Measurements from ENCODE around the gene BEND5. TPM values are rescaled to one million over a fixed set of nuclear protein-coding genes. Genes with fewer than 3 reads are reported as not detected.
A peak's percentile ranks its signal among the peaks of the same experiment; 100 is the strongest.

Gene BEND5
- total RNA-seq, 2 donors from 2014 or later = 4.9 to 5.2 TPM

DNA sequence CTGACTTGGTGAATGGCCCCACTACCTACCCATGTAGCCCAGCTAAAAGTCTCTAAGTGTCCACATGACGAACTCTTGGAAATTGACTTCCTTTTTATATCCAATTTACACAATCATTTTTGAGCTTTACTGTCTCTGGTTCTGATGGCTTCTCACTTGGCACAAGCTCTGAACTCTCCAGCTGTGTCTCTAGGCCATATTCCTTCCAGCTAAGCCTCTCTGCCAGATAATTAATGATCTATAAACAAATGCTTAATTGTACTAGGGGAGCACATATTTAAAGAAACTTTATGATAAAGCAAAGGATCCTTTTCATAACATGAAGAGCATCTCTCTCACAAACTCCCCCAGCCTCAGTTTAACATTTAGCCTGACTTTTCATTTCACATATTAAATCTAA is 16.3 kb upstream of the BEND5 start:
- no peaks in the 10 kb centered on the region for H3K27me3 ChIP-seq (replicated peaks; ENCODE audit: insufficient read depth)
- H3K9me3 ChIP-seq = no peaks in the 10 kb centered on the region
- TF ChIP-seq, protein P1, sequence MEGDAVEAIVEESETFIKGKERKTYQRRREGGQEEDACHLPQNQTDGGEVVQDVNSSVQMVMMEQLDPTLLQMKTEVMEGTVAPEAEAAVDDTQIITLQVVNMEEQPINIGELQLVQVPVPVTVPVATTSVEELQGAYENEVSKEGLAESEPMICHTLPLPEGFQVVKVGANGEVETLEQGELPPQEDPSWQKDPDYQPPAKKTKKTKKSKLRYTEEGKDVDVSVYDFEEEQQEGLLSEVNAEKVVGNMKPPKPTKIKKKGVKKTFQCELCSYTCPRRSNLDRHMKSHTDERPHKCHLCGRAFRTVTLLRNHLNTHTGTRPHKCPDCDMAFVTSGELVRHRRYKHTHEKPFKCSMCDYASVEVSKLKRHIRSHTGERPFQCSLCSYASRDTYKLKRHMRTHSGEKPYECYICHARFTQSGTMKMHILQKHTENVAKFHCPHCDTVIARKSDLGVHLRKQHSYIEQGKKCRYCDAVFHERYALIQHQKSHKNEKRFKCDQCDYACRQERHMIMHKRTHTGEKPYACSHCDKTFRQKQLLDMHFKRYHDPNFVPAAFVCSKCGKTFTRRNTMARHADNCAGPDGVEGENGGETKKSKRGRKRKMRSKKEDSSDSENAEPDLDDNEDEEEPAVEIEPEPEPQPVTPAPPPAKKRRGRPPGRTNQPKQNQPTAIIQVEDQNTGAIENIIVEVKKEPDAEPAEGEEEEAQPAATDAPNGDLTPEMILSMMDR (IDR thresholded peaks at IDR 0.05) = no peak
- TF ChIP-seq POLR2AphosphoS5 (IDR thresholded peaks at IDR 0.05) (no peak), POLR2A (IDR thresholded peaks at IDR 0.05) (no peak)
- H3K4me3 ChIP-seq = no peak overlapping the region
- H3K4me1 ChIP-seq (replicated peaks) = no peaks in the 10 kb centered on the region
- no peak overlapping the region for H3K27ac ChIP-seq
- no peaks in the 10 kb centered on the region for H3K36me3 ChIP-seq
- intact Hi-C loops (cut with DNase I) = no loop called here
- DNase-seq (ENCODE audit: low spot score) = no peak
- WGBS = 41% methylated on average over 1 of the region's 1 CpG

DNA sequence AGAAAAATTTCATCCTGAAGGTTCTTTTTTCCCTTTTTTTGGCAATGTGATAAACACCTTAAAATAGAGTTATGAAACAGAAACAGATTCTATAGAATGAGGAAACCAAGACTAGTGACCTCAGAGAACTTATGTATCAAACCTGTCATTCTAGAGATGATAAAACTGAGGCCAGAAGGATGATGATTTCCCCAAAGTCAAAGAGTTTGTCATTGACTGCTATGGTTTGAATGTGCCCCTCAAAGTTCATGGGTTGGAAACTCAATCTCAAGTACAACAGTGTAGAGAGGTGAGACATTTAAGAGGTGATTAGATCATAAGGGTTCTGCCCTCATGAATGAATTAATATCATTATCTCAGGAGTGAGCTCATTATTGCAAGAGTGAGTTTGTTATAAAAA is 13.7 kb upstream of the BEND5 start:
- Histone ChIP-seq H3K4me3 (no peak overlapping the region), H3K27ac (no peak overlapping the region), H3K27me3 (replicated peaks; ENCODE audit: insufficient read depth) (no peaks in the 10 kb centered on the region), H3K9me3 (no peaks in the 10 kb centered on the region), H3K4me1 (replicated peaks) (no peaks in the 10 kb centered on the region), H3K36me3 (no peaks in the 10 kb centered on the region)
- TF ChIP-seq POLR2A (IDR thresholded peaks at IDR 0.05) (no peak), POLR2AphosphoS5 (IDR thresholded peaks at IDR 0.05) (no peak)
- TF ChIP-seq, protein P1 (IDR thresholded peaks at IDR 0.05) = no peak
- intact Hi-C loops (cut with DNase I) = no loop called here
- no peak for DNase-seq (ENCODE audit: low spot score)

DNA sequence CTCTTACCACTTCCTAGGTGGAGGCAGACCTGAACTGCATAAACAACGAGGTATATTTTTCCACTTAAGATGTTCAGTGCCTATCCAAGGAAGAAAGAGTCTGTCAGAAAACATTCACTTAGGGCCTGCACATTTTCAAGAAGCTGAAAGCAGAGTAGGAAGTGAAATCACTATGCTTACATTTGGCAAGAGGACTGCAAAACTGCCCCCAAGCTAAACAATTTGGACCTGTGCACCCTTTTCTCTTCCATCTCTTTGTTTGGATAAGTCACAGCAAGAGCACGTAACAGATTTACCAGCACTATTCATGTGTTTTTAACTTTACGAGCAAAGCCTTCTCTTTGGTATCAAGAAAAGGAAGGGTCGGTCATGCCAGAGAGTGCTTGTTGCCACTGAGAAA is 13.2 kb upstream of the BEND5 start:
- H3K36me3 ChIP-seq = no peaks in the 10 kb centered on the region
- TF ChIP-seq, protein P1 (IDR thresholded peaks at IDR 0.05) = no peak
- TF ChIP-seq POLR2A (IDR thresholded peaks at IDR 0.05) = no peak
- TF ChIP-seq POLR2AphosphoS5 (IDR thresholded peaks at IDR 0.05) = peak; percentile 62
- H3K4me1 ChIP-seq (replicated peaks) = no peaks in the 10 kb centered on the region
- WGBS = 17% methylated on average over 4 of the region's 4 CpGs
- H3K27me3 ChIP-seq (replicated peaks; ENCODE audit: insufficient read depth) = no peaks in the 10 kb centered on the region
- intact Hi-C loops (cut with DNase I) = no loop called here
- no peak overlapping the region for H3K27ac ChIP-seq
- peak; percentile 43 for DNase-seq (ENCODE audit: low spot score)
- H3K4me3 ChIP-seq = no peak overlapping the region
- H3K9me3 ChIP-seq = no peaks in the 10 kb centered on the region

DNA sequence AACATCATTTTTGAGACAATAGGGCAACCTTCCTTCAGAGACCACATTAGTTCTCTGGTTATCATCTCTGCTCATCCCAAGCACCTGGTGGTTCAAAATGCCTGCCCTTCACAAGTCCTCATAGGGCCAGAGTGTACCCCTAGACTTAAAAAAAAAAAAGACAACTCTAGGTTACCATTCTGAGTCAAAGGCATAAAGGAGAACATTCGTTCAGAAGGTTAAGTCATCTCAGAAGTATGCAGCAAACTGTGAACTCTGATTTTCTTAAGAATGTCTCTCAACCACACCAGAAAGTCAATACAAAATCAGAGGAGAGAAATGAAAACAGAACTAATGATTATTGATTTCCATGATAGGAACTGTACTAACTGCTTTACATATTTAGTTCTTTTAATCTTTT is 9.2 kb upstream of the BEND5 start:
- DNase-seq (ENCODE audit: low spot score) = no peak
- intact Hi-C loops (cut with DNase I) = no loop called here
- 94% methylated on average over 1 of the region's 1 CpG for WGBS
- no peak overlapping the region for H3K4me3 ChIP-seq
- H3K36me3 ChIP-seq = no peaks in the 10 kb centered on the region
- H3K27ac ChIP-seq = no peak overlapping the region
- H3K4me1 ChIP-seq (replicated peaks) = no peaks in the 10 kb centered on the region
- no peaks in the 10 kb centered on the region for H3K9me3 ChIP-seq
- TF ChIP-seq POLR2AphosphoS5 (IDR thresholded peaks at IDR 0.05) (no peak), POLR2A (IDR thresholded peaks at IDR 0.05) (no peak)
- TF ChIP-seq, protein P1 (IDR thresholded peaks at IDR 0.05) = no peak
- H3K27me3 ChIP-seq (replicated peaks; ENCODE audit: insufficient read depth) = no peaks in the 10 kb centered on the region

DNA sequence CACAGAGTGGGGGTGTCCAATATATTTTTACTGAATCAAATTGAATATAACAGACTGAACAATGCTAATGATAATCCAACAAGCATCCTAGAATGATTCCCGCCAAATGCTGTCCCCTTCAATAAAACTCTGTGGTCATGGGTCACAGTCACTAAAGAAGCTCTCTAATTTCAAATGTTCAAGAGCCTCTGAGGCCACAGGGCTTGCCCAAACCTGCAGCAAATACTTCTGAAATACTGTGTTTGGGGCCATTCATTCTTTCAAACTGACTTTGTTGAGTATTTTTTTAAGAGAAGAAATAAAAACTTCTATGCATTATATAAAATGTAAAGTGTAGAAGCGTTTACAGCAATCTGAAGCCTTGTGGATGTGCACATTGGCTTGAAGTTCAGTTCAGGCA is 7.6 kb upstream of the BEND5 start:
- H3K4me3 ChIP-seq = no peak overlapping the region
- DNase-seq (ENCODE audit: low spot score) = peak; percentile 8
- H3K9me3 ChIP-seq = no peaks in the 10 kb centered on the region
- intact Hi-C loops (cut with DNase I) = no loop called here
- 47% methylated on average over 2 of the region's 2 CpGs for WGBS
- TF ChIP-seq POLR2A (IDR thresholded peaks at IDR 0.05) = no peak
- TF ChIP-seq POLR2AphosphoS5 (IDR thresholded peaks at IDR 0.05) = peak; percentile 27
- no peaks in the 10 kb centered on the region for H3K27me3 ChIP-seq (replicated peaks; ENCODE audit: insufficient read depth)
- H3K4me1 ChIP-seq (replicated peaks) = no peaks in the 10 kb centered on the region
- H3K27ac ChIP-seq = no peak overlapping the region
- H3K36me3 ChIP-seq = no peaks in the 10 kb centered on the region

All from prostate gland (tissue), 2 donors.